H1 (cell line): ENCODE data around the gene MRPL55. TPM values are rescaled to one million over a fixed set of nuclear protein-coding genes. Genes with fewer than 3 reads are reported as not detected.
A peak's percentile ranks its signal among the peaks of the same experiment; 100 is the strongest.

Experiments
- CTCF ChIA-PET: fragments of 300-600 bp; sonication (Branson Sonifier 250); formaldehyde crosslinking; loops from one replicate; lab custom pipeline; 2021; ENCODE audit not compliant: partially characterized antibody; lab: Charles Lee
- POLR2A ChIA-PET: fragments of 300-600 bp; sonication (Branson Sonifier 250); formaldehyde crosslinking; loops from one replicate; lab custom pipeline; 2021; ENCODE audit warnings: inconsistent platforms; ENCODE audit not compliant: partially characterized antibody; lab: Charles Lee
- DNase-seq, 2 experiments: peaks; one replicate each; pipeline versions ENCODE4 v3.0.0 to v3.0.0-alpha.2; 2010 to 2022; ENCODE audit warnings: low spot score in 2 of 2, low read depth in 1 of 2, mixed read lengths in 1 of 2
- FAIRE-seq: peaks from 2 replicates; lab custom pipeline; 2011; peaks lifted over from hg19 to GRCh38; lab: Jason Lieb, UNC
- H2AFZ ChIP-seq: 2 replicates; pipeline ENCODE4 v1.8.1; 2012; ENCODE audit warnings: low read length, inconsistent platforms
- H2AK5ac ChIP-seq: 2 replicates; pipeline ENCODE4 v1.6.1; 2013; ENCODE audit warnings: low read depth, low read length
- H2BK120ac ChIP-seq: replicated peaks from 2 replicates; pipeline ENCODE3; 2013; ENCODE audit warnings: low read depth, low read length, inconsistent platforms
- H2BK12ac ChIP-seq: 2 replicates; pipeline ENCODE4 v1.6.1; 2013; ENCODE audit warnings: low read depth, low read length
- H2BK15ac ChIP-seq: 2 replicates; pipeline ENCODE4 v1.6.1; 2013; ENCODE audit warnings: low read length
- H2BK20ac ChIP-seq: 2 replicates; pipeline ENCODE4 v1.6.1; 2013; ENCODE audit warnings: low read length
- H2BK5ac ChIP-seq: 2 replicates; pipeline ENCODE4 v1.6.1; 2013; ENCODE audit warnings: low read depth, low read length
- H3K14ac ChIP-seq: 2 replicates; pipeline ENCODE4 v1.6.1; 2013; ENCODE audit warnings: inconsistent platforms; ENCODE audit not compliant: insufficient read length
- H3K18ac ChIP-seq: 2 replicates; pipeline ENCODE4 v1.6.1; 2013; ENCODE audit warnings: low read length; ENCODE audit errors: extremely low read depth
- H3K23ac ChIP-seq: 2 replicates; pipeline ENCODE4 v1.6.1; 2013; ENCODE audit warnings: inconsistent platforms; ENCODE audit not compliant: insufficient read length
- H3K23me2 ChIP-seq: 2 replicates; pipeline ENCODE4 v1.6.1; 2013; ENCODE audit warnings: low read depth, low read length
- H3K27ac ChIP-seq: 2 replicates; pipeline ENCODE4 v1.6.1; 2011; ENCODE audit warnings: low read depth, low read length, inconsistent platforms
- H3K27me3 ChIP-seq, 4 experiments: replicated peaks in 1 of 4; 1 replicate in 1 of 4; 2 replicates in 3 of 4; pipeline versions ENCODE4 v1.6.1 to v1.8.1; 2011 to 2013; ENCODE audit warnings: low read length in 3 of 4, mild to moderate bottlenecking in 3 of 4, inconsistent platforms in 2 of 4, mixed read lengths in 2 of 4, moderate library complexity in 1 of 4; ENCODE audit not compliant: control insufficient read depth in 3 of 4, insufficient read depth in 3 of 4; ENCODE audit errors: extremely low read depth in 1 of 4
- H3K36me3 ChIP-seq, 4 experiments: 2 replicates each; pipeline versions ENCODE4 v1.6.1 to v1.8.1; 2011 to 2013; ENCODE audit warnings: mild to moderate bottlenecking in 4 of 4, low read length in 3 of 4, moderate library complexity in 2 of 4, control low read depth in 1 of 4, inconsistent platforms in 1 of 4; ENCODE audit not compliant: insufficient read depth in 4 of 4, control insufficient read depth in 2 of 4
- H3K4ac ChIP-seq: replicated peaks from 2 replicates; pipeline ENCODE3; 2013; ENCODE audit warnings: low read length, low read depth, mixed read lengths, inconsistent platforms; ENCODE audit not compliant: insufficient read length
- H3K4me1 ChIP-seq, 4 experiments: replicated peaks in 1 of 4; 1 replicate in 1 of 4; 2 replicates in 3 of 4; pipeline versions ENCODE4 v1.6.1 to v1.8.1; 2011 to 2013; ENCODE audit warnings: low read length in 3 of 4, inconsistent platforms in 2 of 4, mixed read lengths in 1 of 4; ENCODE audit not compliant: insufficient read depth in 4 of 4, control insufficient read depth in 3 of 4
- H3K4me2 ChIP-seq, 2 experiments: 2 replicates each; pipeline versions ENCODE4 v1.6.1 to v1.8.1; 2011 to 2013; ENCODE audit warnings: low read depth in 2 of 2, low read length in 2 of 2, control low read depth in 1 of 2, inconsistent platforms in 1 of 2, mild to moderate bottlenecking in 1 of 2; ENCODE audit not compliant: insufficient read depth in 1 of 2
- H3K4me3 ChIP-seq, 4 experiments: fragments of 200-600, 300-600 bp in 1 of 4; sonication (generic), shearing (Covaris generic), sonication (Bioruptor Twin) in 1 of 4; 2 replicates each; pipeline versions ENCODE4 v1.5.1 to v1.8.1; 2011 to 2016; ENCODE audit warnings: low read length in 4 of 4, low read depth in 3 of 4, control low read depth in 2 of 4, inconsistent platforms in 2 of 4, mild to moderate bottlenecking in 2 of 4, mixed read lengths in 1 of 4, moderate library complexity in 1 of 4; ENCODE audit not compliant: insufficient read depth in 2 of 4; ENCODE audit errors: extremely low read depth in 1 of 4
- H3K56ac ChIP-seq: replicated peaks from 2 replicates; pipeline ENCODE3; 2013; ENCODE audit warnings: low read depth, mild to moderate bottlenecking, mixed read lengths, low read length, inconsistent platforms; ENCODE audit not compliant: insufficient read length
- H3K79me1 ChIP-seq: 2 replicates; pipeline ENCODE4 v1.6.1; 2013; ENCODE audit warnings: low read depth, low read length, control low read depth
- H3K79me2 ChIP-seq, 2 experiments: 2 replicates each; pipeline versions ENCODE4 v1.6.1 to v1.8.1; 2012 to 2013; ENCODE audit warnings: low read length in 2 of 2, mild to moderate bottlenecking in 2 of 2, inconsistent platforms in 1 of 2; ENCODE audit not compliant: insufficient read depth in 2 of 2, control insufficient read depth in 1 of 2
- H3K9ac ChIP-seq, 4 experiments: replicated peaks in 1 of 4; 1 replicate in 1 of 4; 2 replicates in 3 of 4; pipeline versions ENCODE4 v1.6.1 to v1.8.1; 2011 to 2013; ENCODE audit warnings: low read depth in 3 of 4, low read length in 3 of 4, control low read depth in 2 of 4, mild to moderate bottlenecking in 2 of 4, moderate library complexity in 2 of 4, inconsistent platforms in 1 of 4; ENCODE audit errors: extremely low read depth in 1 of 4
- H3K9me3 ChIP-seq, 2 experiments: 2 replicates each; pipeline versions ENCODE4 v1.6.1 to v1.8.1; 2012 to 2013; ENCODE audit warnings: mild to moderate bottlenecking in 2 of 2, moderate library complexity in 2 of 2, control low read depth in 1 of 2, inconsistent platforms in 1 of 2, low read depth in 1 of 2, low read length in 1 of 2, mixed read lengths in 1 of 2; ENCODE audit not compliant: insufficient read depth in 2 of 2
- H4K20me1 ChIP-seq, 2 experiments: replicated peaks in 1 of 2; 2 replicates each; pipeline versions ENCODE3 to v1.8.1; 2011 to 2013; ENCODE audit warnings: inconsistent platforms in 2 of 2, low read length in 2 of 2, mild to moderate bottlenecking in 1 of 2; ENCODE audit not compliant: insufficient read depth in 2 of 2, control insufficient read depth in 1 of 2
- H4K5ac ChIP-seq: 2 replicates; pipeline ENCODE4 v1.6.1; 2013; ENCODE audit warnings: low read length, low read depth, mixed read lengths, inconsistent platforms; ENCODE audit not compliant: insufficient read length
- H4K8ac ChIP-seq: 2 replicates; pipeline ENCODE4 v1.8.0; 2013; ENCODE audit warnings: mild to moderate bottlenecking, moderate library complexity, low read length, inconsistent platforms; ENCODE audit not compliant: insufficient read depth; ENCODE audit errors: extremely low read depth
- H4K91ac ChIP-seq: replicated peaks from 2 replicates; pipeline ENCODE3; 2013; ENCODE audit warnings: low read length, mixed read lengths, inconsistent platforms; ENCODE audit not compliant: insufficient read length
- CBX8 ChIP-seq: fragments of 300-800, 300-1000 bp; sonication (generic); IDR thresholded peaks from 2 replicates; pipeline ENCODE4 v1.7.1; 2016; ENCODE audit warnings: low read depth, low read length, borderline replicate concordance
- EGR1 ChIP-seq: IDR thresholded peaks from 2 replicates; pipeline ENCODE4 v1.6.1; 2011; ENCODE audit warnings: low read depth, low read length, borderline replicate concordance
- PHF8 ChIP-seq: fragments of 200-600 bp; sonication (generic); conservative IDR thresholded peaks from 2 replicates; pipeline ENCODE4 v1.7.1; 2012; ENCODE audit warnings: low read depth, mild to moderate bottlenecking, inconsistent platforms, low read length, moderate library complexity
- RBBP5 ChIP-seq: IDR thresholded peaks from 2 replicates; pipeline ENCODE4 v1.7.1; 2012; ENCODE audit warnings: low read depth, mild to moderate bottlenecking, inconsistent platforms, low read length, moderate library complexity, borderline replicate concordance
- SAP30 ChIP-seq: fragments of 300-600 bp; sonication (generic); IDR thresholded peaks from 2 replicates; pipeline ENCODE4 v1.7.1; 2012; ENCODE audit warnings: low read length, moderate library complexity, mild to moderate bottlenecking, inconsistent platforms; ENCODE audit not compliant: insufficient read depth, insufficient replicate concordance
- SP1 ChIP-seq: IDR thresholded peaks from 2 replicates; pipeline ENCODE4 v1.6.1; 2011; ENCODE audit warnings: low read depth, low read length
- SRF ChIP-seq: IDR thresholded peaks from 2 replicates; pipeline ENCODE4 v1.6.1; 2011; ENCODE audit warnings: mild to moderate bottlenecking, low read depth, low read length, moderate library complexity
- TAF1 ChIP-seq: IDR thresholded peaks from 2 replicates; pipeline ENCODE4 v1.6.1; 2011; ENCODE audit warnings: mild to moderate bottlenecking, low read depth, low read length
- WGBS, 2 experiments: shearing (Covaris generic) in 1 of 2; methylation state at CpG; one replicate each; pipeline versions ENCODE4 v1.1.6 to v1.1.7; 2013 to 2015; ENCODE audit warnings: low lambda C conversion rate in 2 of 2, mixed read lengths in 2 of 2, inconsistent platforms in 1 of 2, low coverage in 1 of 2, missing lambda C conversion rate in 1 of 2; ENCODE audit not compliant: insufficient replicate concordance in 2 of 2, insufficient coverage in 1 of 2, insufficient read length in 1 of 2; ENCODE audit errors: extremely low coverage in 1 of 2, missing lambda C conversion rate in 1 of 2; 5-methylcytosine and 5-hydroxymethylcytosine counted together
- polyA plus RNA-seq, 7 experiments: library from polyadenylated mRNA; depleted of rRNA in 3 of 7; stranded (reverse) in 5 of 7; unstranded in 2 of 7; fragments of >200 nt in 5 of 7; fragments of 200-250 nt in 2 of 7; gene quantifications; 1 replicate in 5 of 7; 2 replicates in 1 of 7; 4 replicates in 1 of 7; pipeline versions ENCODE4 v1.2.1 to v1.2.3, GENCODE V29; 2011 to 2013; ENCODE audit warnings: missing spikeins in 2 of 7, mixed read lengths in 2 of 7
- total RNA-seq: library from RNA; stranded (reverse); fragmentation: NEBNext Ultra II Directional; extraction: Animal tissue kit (Norgen Biotek cat#: 25700); gene quantifications from 2 replicates; pipeline ENCODE4 v1.2.1, GENCODE V29; 2021
- TF ChIP-seq, protein P1 (sequence below): IDR thresholded peaks from 2 replicates; pipeline ENCODE4 v1.6.1; 2012; ENCODE audit warnings: inconsistent platforms

MRPL55 gene
- total and polyA plus RNA-seq, 2 of the 8 experiments (the other 6 are each of a cell fraction or from before 2014, with no cell fraction given): 59.0 to 244 TPM

DNA sequence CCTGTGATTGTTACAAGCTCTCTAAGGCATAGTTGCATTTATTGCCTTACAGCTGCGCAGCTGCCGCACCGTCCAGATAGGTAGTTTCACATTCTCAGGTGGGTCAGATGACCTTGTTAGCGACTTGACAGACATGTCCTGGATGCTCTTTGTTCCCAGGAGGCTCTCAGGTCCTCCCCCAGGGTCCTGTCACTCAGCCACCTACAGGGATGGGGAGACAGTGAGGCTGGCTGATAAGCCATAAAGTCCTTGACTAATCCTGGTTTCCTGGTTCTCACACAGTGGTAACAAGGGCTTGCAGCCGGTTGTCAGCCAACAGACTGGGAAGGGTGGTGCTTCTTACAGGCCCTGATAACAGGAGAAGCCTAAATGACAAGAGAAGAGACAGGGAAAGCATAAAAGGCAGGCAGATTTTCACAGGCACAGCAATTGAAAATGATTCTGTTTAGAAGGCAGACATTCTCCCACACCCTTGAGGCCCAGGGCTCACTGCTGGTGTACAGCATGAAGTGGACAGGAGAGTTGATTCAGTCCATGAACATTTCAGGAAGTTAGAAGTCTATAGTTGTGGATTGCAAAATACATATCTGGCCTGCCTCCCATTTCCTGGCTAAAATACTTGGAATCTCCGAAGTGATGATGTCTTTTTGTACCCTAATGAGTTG lies 23.7 kb downstream of the MRPL55 start:
- FAIRE-seq (no peak), DNase-seq (no peak)
- Histone ChIP-seq H3K23ac (no peak overlapping the region), H2AFZ (no peak overlapping the region), H3K36me3 (no peaks in the 10 kb centered on the region), H3K79me1 (peaks cover 26% of the 10 kb centered on the region), H3K9me3 (no peaks in the 10 kb centered on the region), H3K56ac (no peak overlapping the region), H3K14ac (no peak overlapping the region), H3K4me2 (peak overlapping the region in 1 of 2 experiments; percentile 73; a peak in 1 of 4 replicates), H3K4me1 (peaks cover 7 to 22% (median 10%) of the 10 kb centered on the region in 4 experiments), H3K4me3 (no peak overlapping the region), H2BK20ac (no peak overlapping the region), H3K79me2 (peaks cover 75 to 77% of the 10 kb centered on the region in 2 experiments), H3K18ac (no peak overlapping the region), H4K5ac (no peak overlapping the region), H2BK5ac (no peak overlapping the region), H3K27me3 (no peaks in the 10 kb centered on the region), H4K91ac (no peak overlapping the region), H3K9ac (no peak overlapping the region; a peak in 1 of 7 replicates), H3K27ac (no peak overlapping the region), H4K20me1 (peaks cover 52 to 68% of the 10 kb centered on the region in 2 experiments), H2BK15ac (no peak overlapping the region), H2BK12ac (no peak overlapping the region), H2BK120ac (no peak overlapping the region), H2AK5ac (no peak overlapping the region), H3K4ac (no peak overlapping the region)
- ChIA-PET CTCF (interaction anchor here (1.6 to 2.2 kb wide), 3 partner anchors 13 to 85 kb away, joined by 4 to 8 read pairs (median 7); no protein-coding TSS in a partner anchor), POLR2A (interaction anchor here (2.2 to 4.3 kb wide), 2 partner anchors 14 to 21 kb away, joined by 7 to 27 read pairs; no protein-coding TSS in a partner anchor)
- 88% methylated on average over 6 of the region's 6 CpGs; no CpG with 5 or more reads in 1 of the 2 experiments for WGBS, 2 experiments
- TF ChIP-seq, protein P1, sequence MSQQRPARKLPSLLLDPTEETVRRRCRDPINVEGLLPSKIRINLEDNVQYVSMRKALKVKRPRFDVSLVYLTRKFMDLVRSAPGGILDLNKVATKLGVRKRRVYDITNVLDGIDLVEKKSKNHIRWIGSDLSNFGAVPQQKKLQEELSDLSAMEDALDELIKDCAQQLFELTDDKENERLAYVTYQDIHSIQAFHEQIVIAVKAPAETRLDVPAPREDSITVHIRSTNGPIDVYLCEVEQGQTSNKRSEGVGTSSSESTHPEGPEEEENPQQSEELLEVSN: no peak
- TF ChIP-seq SP1: no peak
- no peak for TF ChIP-seq SRF
- no peak for TF ChIP-seq SAP30
- no peak for TF ChIP-seq RBBP5
- TF ChIP-seq EGR1: no peak
- TF ChIP-seq PHF8: no peak
- TF ChIP-seq CBX8: no peak
- no peak for TF ChIP-seq TAF1
- TF ChIP-seq, all 59 proteins: peak for 0
- H3K23me2 ChIP-seq: peaks cover 15% of the 10 kb centered on the region
- H4K8ac ChIP-seq: no peak overlapping the region
